ENCODE results near the gene KRTAP21-3. TPM values are rescaled to one million over a fixed set of nuclear protein-coding genes. Genes with fewer than 3 reads are reported as not detected.
"Not testable (repeated sequence)": the region's sequence is repeated elsewhere in the genome, so short reads cannot be mapped to it uniquely, and the experiment has no call there.

KRTAP21-3 gene, protein sequence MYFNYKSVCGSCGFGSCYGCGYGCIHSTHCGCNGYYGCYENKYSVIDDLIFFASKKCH
- total RNA-seq: not detected

- Mint-ChIP-seq H3K27ac (peak within 1 kb of the TSS; percentile 91), H3K4me1 (peaks cover 10% of the 10 kb centered on the region), H3K4me3 (peak within 1 kb of the TSS; percentile 31), H3K27me3 (peaks cover 5% of the 10 kb centered on the region), H3K36me3 (ENCODE audit: low read depth) (no peaks in the 10 kb centered on the region), H3K9me3 (peaks cover 6% of the 10 kb centered on the region)
- peak; percentile 90 for ATAC-seq (replicated peaks)
These were observed at the start of gene KRTAP21-3 for GRCh38 chr21:30718239-30718909. Gene KRTAP21-3, minus strand, starts transcription at chr21:30718777. Its CDS starts 18 bp downstream, at chr21:30718759.

DNA sequence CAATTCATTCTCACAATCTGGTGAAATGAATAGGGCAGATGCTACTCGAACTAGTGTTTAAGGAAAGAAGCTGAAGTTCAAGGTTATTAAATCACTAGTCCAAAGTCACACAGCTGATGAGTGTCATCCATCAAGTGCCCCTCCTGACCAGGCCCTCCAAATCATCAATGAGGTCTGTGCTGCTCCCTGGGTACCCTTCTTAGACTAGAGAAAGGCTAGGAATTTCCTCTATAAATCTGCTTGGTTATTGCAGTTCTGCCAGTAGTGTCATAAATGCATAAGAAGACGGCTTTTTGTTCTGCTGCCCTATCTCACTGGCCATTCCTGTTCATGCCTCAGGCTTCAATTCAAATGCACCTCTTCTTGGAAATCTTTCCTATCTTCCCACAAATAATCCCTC, 42.2 kb upstream of the KRTAP21-3 start:
- H3K27me3 Mint-ChIP-seq: peaks cover 11% of the 10 kb centered on the region
- H3K36me3 Mint-ChIP-seq (ENCODE audit: low read depth): no peaks in the 10 kb centered on the region
- no peaks in the 10 kb centered on the region for H3K9me3 Mint-ChIP-seq
- H3K27ac Mint-ChIP-seq: no peak overlapping the region
- no peak overlapping the region for H3K4me3 Mint-ChIP-seq
- no peak for ATAC-seq (replicated peaks)
- H3K4me1 Mint-ChIP-seq: no peaks in the 10 kb centered on the region

GRCh38 chr21:30758306-30758705, 39.7 kb upstream of the KRTAP21-3 start:
- H3K36me3 Mint-ChIP-seq (ENCODE audit: low read depth): no peaks in the 10 kb centered on the region
- peaks cover 14% of the 10 kb centered on the region for H3K27me3 Mint-ChIP-seq
- H3K9me3 Mint-ChIP-seq: no peaks in the 10 kb centered on the region
- no peak for ATAC-seq (replicated peaks)
- H3K4me1 Mint-ChIP-seq: no peaks in the 10 kb centered on the region
- H3K27ac Mint-ChIP-seq: no peak overlapping the region
- H3K4me3 Mint-ChIP-seq: no peak overlapping the region

DNA sequence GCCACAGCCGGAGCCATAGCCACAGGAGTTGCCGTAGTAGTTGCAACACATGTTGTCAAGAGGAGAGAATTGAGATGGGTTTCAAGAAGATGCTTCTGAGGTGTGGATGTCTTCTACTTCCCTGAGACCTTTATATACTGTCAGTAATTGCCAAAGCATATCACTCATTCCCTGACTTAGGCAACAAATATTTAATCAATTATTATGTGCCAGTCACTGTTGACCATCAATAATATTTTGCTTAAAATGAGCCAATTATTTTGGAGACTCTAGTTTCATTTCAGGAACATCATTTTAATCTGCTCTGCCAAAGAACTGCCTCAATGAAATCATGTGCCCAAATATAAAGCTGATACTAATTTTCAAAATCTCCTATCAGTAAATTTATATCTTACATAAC, 36.8 kb upstream of the KRTAP21-3 start, which contains the start of gene KRTAP21-1:
Gene KRTAP21-1, minus strand, starts transcription at position 101 of the 400 bp plus-strand sequence. Its CDS starts 50 bp downstream, at position 51.
- H3K27ac Mint-ChIP-seq; ATAC-seq (replicated peaks); H3K4me1 Mint-ChIP-seq; H3K36me3 Mint-ChIP-seq (ENCODE audit: low read depth); H3K9me3 Mint-ChIP-seq; H3K4me3 Mint-ChIP-seq: not testable (repeated sequence)
- H3K27me3 Mint-ChIP-seq: peaks cover 18% of the 10 kb centered on the region

DNA sequence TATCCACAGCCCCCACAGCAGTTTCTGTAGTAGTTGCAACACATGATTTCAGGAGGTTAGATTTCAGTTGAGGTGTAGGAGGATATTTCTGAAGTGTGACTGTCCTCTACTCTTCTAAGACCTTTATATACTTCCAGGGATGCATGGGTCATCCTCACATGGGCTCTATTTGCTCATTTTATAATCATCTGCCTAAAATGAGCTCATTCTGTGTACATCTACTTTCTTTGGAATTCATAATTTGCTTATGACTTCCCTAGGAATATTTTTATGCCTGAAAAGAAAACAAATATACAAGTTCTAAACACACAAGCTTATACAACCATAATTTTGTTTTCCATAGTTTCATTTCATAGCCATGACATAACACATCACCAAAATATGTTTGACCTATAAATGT, 28.6 kb upstream of the KRTAP21-3 start, which contains the start of gene KRTAP21-2:
Gene KRTAP21-2, minus strand, starts transcription at position 101 of the 400 bp plus-strand sequence. Its CDS starts 57 bp downstream, at position 44.
- Mint-ChIP-seq H3K27me3 (no peaks in the 10 kb centered on the region), H3K4me1 (no peaks in the 10 kb centered on the region), H3K9me3 (peaks cover 6% of the 10 kb centered on the region), H3K27ac (no peak within 1 kb of the TSS), H3K36me3 (ENCODE audit: low read depth) (no peaks in the 10 kb centered on the region), H3K4me3 (no peak within 1 kb of the TSS)
- ATAC-seq (replicated peaks): no peak

DNA sequence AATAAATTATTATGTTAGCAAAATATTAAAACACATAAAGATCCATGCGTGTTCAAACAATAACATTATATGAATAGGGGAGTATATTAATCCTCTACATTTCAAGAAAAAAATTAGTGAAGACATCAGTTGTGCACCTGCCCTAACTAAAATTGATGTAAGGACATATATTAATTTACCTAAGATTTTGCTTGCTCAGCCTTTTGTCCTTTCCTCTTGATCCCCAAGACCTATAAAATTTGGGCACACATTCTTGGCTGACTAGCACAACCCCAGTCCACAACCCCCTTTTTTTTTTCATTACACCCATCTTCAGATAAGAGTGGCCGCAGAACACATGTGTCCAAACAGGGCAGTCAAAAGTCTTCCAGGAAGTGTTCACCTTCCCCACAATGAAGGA, 21.9 kb upstream of the KRTAP21-3 start:
- H3K4me3 Mint-ChIP-seq: no peak overlapping the region
- H3K36me3 Mint-ChIP-seq (ENCODE audit: low read depth): no peaks in the 10 kb centered on the region
- no peaks in the 10 kb centered on the region for H3K9me3 Mint-ChIP-seq
- no peak overlapping the region for H3K27ac Mint-ChIP-seq
- peaks cover 4% of the 10 kb centered on the region for H3K27me3 Mint-ChIP-seq
- no peak for ATAC-seq (replicated peaks)
- no peaks in the 10 kb centered on the region for H3K4me1 Mint-ChIP-seq

DNA sequence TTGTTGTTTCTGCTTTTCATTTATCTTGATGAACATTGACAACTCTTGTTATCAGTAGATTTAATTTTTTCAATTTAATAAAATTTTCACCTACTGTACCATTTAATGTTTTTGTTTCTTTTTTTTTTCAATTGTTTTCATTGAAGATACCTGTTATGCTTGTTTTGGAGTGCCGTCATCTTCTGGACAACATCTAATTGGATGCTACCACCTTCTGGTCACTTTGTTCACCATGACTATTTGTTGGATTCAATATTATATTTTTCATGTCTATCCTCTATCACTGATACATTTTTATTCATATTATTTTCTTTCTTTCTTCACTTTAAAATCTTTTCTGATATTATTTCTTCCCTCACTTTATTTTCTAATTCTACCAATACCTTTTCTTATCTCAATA, 14.4 kb upstream of the KRTAP21-3 start:
- Mint-ChIP-seq H3K27ac (no peak overlapping the region), H3K27me3 (peaks cover 3% of the 10 kb centered on the region), H3K4me3 (no peak overlapping the region), H3K36me3 (ENCODE audit: low read depth) (no peaks in the 10 kb centered on the region), H3K4me1 (no peaks in the 10 kb centered on the region), H3K9me3 (no peaks in the 10 kb centered on the region)
- no peak for ATAC-seq (replicated peaks)

- no peaks in the 10 kb centered on the region for H3K4me1 Mint-ChIP-seq
- no peak for ATAC-seq (replicated peaks)
These were observed 8.1 kb upstream of the KRTAP21-3 start for GRCh38 chr21:30726726-30727125.

DNA sequence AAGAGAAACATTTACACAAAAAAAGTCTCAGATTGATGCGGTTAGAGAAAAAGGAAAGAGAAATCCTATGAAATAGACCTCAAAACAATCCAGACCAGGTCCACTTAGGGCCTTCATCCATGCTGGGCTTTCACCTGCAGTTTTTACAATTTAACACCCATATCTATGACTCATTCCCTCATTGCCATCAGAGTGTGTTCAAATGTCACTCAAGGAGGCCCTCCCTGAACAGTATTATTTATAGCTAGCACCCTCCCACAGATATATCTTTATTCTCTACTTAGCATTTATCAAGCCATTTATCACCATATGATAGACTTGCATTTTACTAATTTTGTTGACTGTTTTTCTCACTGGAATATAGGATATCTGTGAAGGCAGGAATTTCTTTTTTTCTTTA, 824 bp upstream of the KRTAP21-3 start:
- Mint-ChIP-seq H3K9me3 (peaks cover 6% of the 10 kb centered on the region), H3K27me3 (peaks cover 10% of the 10 kb centered on the region), H3K27ac (peak overlapping the region; percentile 91), H3K36me3 (ENCODE audit: low read depth) (no peaks in the 10 kb centered on the region), H3K4me1 (peaks cover 10% of the 10 kb centered on the region), H3K4me3 (peak overlapping the region; percentile 19)
- ATAC-seq (replicated peaks): peak; percentile 30

More at GRCh38 chr21:30726726-30727125, 8.1 kb upstream of the KRTAP21-3 start:
- Mint-ChIP-seq H3K27me3 (peaks cover 26% of the 10 kb centered on the region), H3K4me3 (no peak overlapping the region), H3K9me3 (no peaks in the 10 kb centered on the region), H3K27ac (no peak overlapping the region), H3K36me3 (ENCODE audit: low read depth) (no peaks in the 10 kb centered on the region)

GRCh38 chr21:30717105-30717504, 1.5 kb downstream of the KRTAP21-3 start:
- ATAC-seq (replicated peaks): no peak
- Mint-ChIP-seq H3K36me3 (ENCODE audit: low read depth) (no peaks in the 10 kb centered on the region), H3K4me1 (peaks cover 10% of the 10 kb centered on the region), H3K9me3 (peaks cover 6% of the 10 kb centered on the region), H3K4me3 (peak overlapping the region; percentile 27), H3K27me3 (peaks cover 5% of the 10 kb centered on the region), H3K27ac (peak overlapping the region; percentile 91)

- peaks cover 5% of the 10 kb centered on the region for H3K27me3 Mint-ChIP-seq
- H3K4me3 Mint-ChIP-seq: no peak overlapping the region
- peaks cover 10% of the 10 kb centered on the region for H3K9me3 Mint-ChIP-seq
- peaks cover 10% of the 10 kb centered on the region for H3K4me1 Mint-ChIP-seq
- H3K36me3 Mint-ChIP-seq (ENCODE audit: low read depth): no peaks in the 10 kb centered on the region
- H3K27ac Mint-ChIP-seq: no peak overlapping the region
- ATAC-seq (replicated peaks): no peak
These were observed 3.6 kb downstream of the KRTAP21-3 start for GRCh38 chr21:30714946-30715345.

DNA sequence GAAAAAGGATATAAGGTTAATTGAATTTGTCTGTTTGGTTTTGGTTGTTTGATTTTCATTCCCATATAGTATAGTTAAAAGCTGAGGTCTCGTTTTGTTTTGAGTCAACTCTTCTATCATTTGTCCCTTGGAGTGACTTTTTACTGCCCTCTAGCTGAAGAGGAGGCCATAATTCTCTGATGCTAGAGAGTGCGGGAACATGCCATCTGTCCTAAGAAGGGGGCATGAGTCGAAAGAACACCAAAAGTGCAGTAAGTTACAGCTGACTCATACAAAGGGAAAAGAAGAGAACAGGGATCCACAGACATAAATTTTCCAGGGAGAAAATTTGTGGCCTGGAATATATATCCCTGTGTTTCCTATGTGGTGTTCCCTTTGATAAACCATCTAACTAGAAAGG, 4.1 kb downstream of the KRTAP21-3 start:
- H3K4me3 Mint-ChIP-seq: no peak overlapping the region
- peaks cover 5% of the 10 kb centered on the region for H3K27me3 Mint-ChIP-seq
- H3K27ac Mint-ChIP-seq: no peak overlapping the region
- no peak for ATAC-seq (replicated peaks)
- H3K4me1 Mint-ChIP-seq: peaks cover 8% of the 10 kb centered on the region
- peaks cover 10% of the 10 kb centered on the region for H3K9me3 Mint-ChIP-seq
- no peaks in the 10 kb centered on the region for H3K36me3 Mint-ChIP-seq (ENCODE audit: low read depth)

GRCh38 chr21:30713766-30714165, 4.8 kb downstream of the KRTAP21-3 start:
- no peak for ATAC-seq (replicated peaks)
- Mint-ChIP-seq H3K9me3 (peaks cover 10% of the 10 kb centered on the region), H3K27ac (no peak overlapping the region), H3K27me3 (peaks cover 5% of the 10 kb centered on the region), H3K4me1 (peaks cover 4% of the 10 kb centered on the region), H3K4me3 (no peak overlapping the region), H3K36me3 (ENCODE audit: low read depth) (no peaks in the 10 kb centered on the region)

DNA sequence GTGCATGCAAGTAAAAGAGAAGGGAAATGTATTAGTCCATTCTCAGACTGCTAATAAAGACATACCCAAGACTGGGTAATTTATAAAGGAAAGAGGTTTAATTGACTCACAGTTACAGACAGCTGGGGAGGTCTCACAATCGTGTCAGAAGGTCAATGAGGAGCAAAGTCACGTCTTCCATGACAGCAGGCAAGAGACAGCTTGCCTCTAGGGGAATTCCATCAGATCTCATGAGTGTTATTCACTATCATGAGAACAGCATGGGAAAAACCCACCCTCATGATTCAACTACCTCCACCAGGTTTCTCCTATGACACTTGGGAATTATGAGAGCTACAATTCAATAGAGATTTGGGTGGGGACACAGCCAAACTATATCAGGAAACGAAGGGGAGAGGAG, 8.1 kb downstream of the KRTAP21-3 start:
- Mint-ChIP-seq H3K4me3 (peak overlapping the region; percentile 5), H3K4me1 (no peaks in the 10 kb centered on the region), H3K27me3 (no peaks in the 10 kb centered on the region), H3K9me3 (peaks cover 5% of the 10 kb centered on the region), H3K36me3 (ENCODE audit: low read depth) (no peaks in the 10 kb centered on the region), H3K27ac (peak overlapping the region; percentile 78)
- peak; percentile 91 for ATAC-seq (replicated peaks)

DNA sequence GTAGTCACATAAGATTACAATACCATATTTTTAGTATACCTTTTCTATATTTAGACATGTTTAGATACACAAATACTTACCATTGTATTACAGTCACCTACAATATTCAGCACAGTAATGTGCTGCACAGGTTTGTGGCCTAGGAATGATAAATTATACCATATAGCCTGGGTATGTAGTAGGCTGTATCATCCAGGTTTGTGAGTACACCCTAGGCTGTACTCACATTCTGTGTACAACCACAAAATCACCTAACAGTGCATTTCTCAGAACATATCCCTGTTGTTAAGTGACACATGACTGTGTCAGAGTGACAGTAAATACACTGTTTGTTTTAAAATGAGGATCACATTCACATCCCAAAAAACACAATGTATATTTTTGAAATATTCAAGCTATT, 11.2 kb downstream of the KRTAP21-3 start:
- Mint-ChIP-seq H3K27ac (no peak overlapping the region), H3K4me1 (no peaks in the 10 kb centered on the region), H3K9me3 (peaks cover 5% of the 10 kb centered on the region), H3K4me3 (no peak overlapping the region), H3K27me3 (no peaks in the 10 kb centered on the region), H3K36me3 (ENCODE audit: low read depth) (no peaks in the 10 kb centered on the region)
- ATAC-seq (replicated peaks): peak; percentile 63
